MM.1S (cell line): ENCODE data around the gene MARCO.

Source experiments
- DNase-seq: peaks from one replicate; pipeline ENCODE4 v3.0.0-alpha.2; 2015
- H2AFZ ChIP-seq: fragments of 300-600 bp; sonication (generic); 2 replicates; pipeline ENCODE4 v1.6.0; 2016; ENCODE audit warnings: antibody characterized with exemption, low read length
- H3F3A ChIP-seq: fragments of 300-600 bp; sonication (generic); 2 replicates; pipeline ENCODE4 v1.6.1; 2016; ENCODE audit warnings: mild to moderate bottlenecking, antibody characterized with exemption, low read length, moderate library complexity, mixed read lengths; ENCODE audit not compliant: insufficient read depth
- H3K27ac ChIP-seq: fragments of 300-600 bp; sonication (generic); 2 replicates; pipeline ENCODE4 v1.5.1; 2016; ENCODE audit warnings: mild to moderate bottlenecking, low read length
- H3K27me3 ChIP-seq: fragments of 300-600 bp; sonication (generic); replicated peaks from 2 replicates; pipeline ENCODE4 v1.6.0; 2016; ENCODE audit warnings: low read length; ENCODE audit not compliant: insufficient read depth
- H3K36me3 ChIP-seq: fragments of 300-600 bp; sonication (generic); replicated peaks from 2 replicates; pipeline ENCODE4 v1.6.1; 2016; ENCODE audit warnings: mild to moderate bottlenecking, low read length, mixed read lengths; ENCODE audit not compliant: insufficient read depth
- H3K4me1 ChIP-seq: fragments of 300-600 bp; sonication (generic); 2 replicates; pipeline ENCODE4 v1.6.1; 2016; ENCODE audit warnings: low read length, mixed read lengths
- H3K4me2 ChIP-seq: fragments of 300-600 bp; sonication (generic); 2 replicates; pipeline ENCODE4 v1.6.0; 2016; ENCODE audit warnings: low read depth, low read length
- H3K4me3 ChIP-seq: fragments of 300-600 bp; sonication (generic); 2 replicates; pipeline ENCODE4 v1.5.1; 2016; ENCODE audit warnings: low read length, mixed read lengths
- H3K79me2 ChIP-seq: fragments of 300-600 bp; sonication (generic); 2 replicates; pipeline ENCODE4 v1.6.1; 2016; ENCODE audit warnings: mixed run types, low read length, mixed read lengths
- H3K9ac ChIP-seq: fragments of 300-600 bp; sonication (generic); 2 replicates; pipeline ENCODE4 v1.6.1; 2016; ENCODE audit warnings: low read length, mixed read lengths
- H3K9me2 ChIP-seq: fragments of 300-600 bp; sonication (generic); replicated peaks from 2 replicates; pipeline ENCODE4 v1.6.1; 2016; ENCODE audit warnings: mild to moderate bottlenecking, low read length, mixed read lengths; ENCODE audit not compliant: insufficient read depth
- H3K9me3 ChIP-seq: fragments of 300-600 bp; sonication (generic); replicated peaks from 2 replicates; pipeline ENCODE4 v1.6.1; 2016; ENCODE audit warnings: mild to moderate bottlenecking, low read length, mixed read lengths; ENCODE audit not compliant: insufficient read depth
- H4K20me1 ChIP-seq: fragments of 300-600 bp; sonication (generic); 2 replicates; pipeline ENCODE4 v1.6.1; 2016; ENCODE audit warnings: mild to moderate bottlenecking, low read length, moderate library complexity, mixed read lengths; ENCODE audit not compliant: insufficient read depth
- CTCF ChIP-seq: fragments of 300-600 bp; sonication (generic); IDR thresholded peaks from 2 replicates; pipeline ENCODE4 v1.5.1; 2016; ENCODE audit warnings: antibody characterized with exemption, low read length, mixed read lengths
- EZH2 ChIP-seq: fragments of 300-600 bp; sonication (generic); optimal IDR thresholded peaks from 2 replicates; pipeline ENCODE3; 2017; ENCODE audit warnings: low read depth, mild to moderate bottlenecking, antibody characterized with exemption, low read length, mixed read lengths
- EZH2phosphoT487 ChIP-seq: fragments of 300-600 bp; sonication (generic); IDR thresholded peaks from 2 replicates; pipeline ENCODE4 v1.6.1; 2018; ENCODE audit warnings: antibody characterized with exemption, low read length

The MARCO gene

DNA sequence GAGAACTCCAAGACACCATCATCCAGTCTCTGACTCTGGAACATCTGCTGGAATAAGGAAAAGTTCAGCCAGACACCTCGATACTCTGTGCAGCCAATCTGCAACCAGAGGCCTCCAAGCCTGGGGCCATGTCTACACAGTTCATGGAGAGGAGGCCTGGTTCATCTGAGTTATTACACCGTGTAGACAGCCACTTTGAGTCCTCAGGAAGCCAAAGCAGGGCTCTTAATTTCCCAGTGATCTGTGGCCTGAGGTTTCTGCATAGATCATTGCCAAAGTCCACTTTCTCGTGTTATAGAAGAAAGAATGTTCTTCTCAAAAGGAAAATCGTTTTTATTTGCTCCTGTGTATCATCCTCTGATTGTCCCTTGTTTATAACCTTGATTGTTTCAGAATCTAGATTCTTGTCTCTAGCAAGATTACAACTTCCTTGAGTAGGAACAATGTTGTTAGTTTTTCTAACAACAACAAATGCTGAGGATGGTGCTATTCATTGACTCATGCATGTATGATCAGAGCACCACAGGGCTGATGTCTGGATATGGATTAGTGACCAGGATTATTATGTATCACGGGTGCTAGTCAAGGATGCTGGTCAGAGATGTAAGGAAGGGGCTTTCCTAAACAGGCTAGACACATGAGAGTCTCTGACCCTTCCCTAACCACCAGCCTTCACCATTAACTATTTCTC, 30.7 kb upstream of the MARCO start:
- TF ChIP-seq EZH2phosphoT487 (no peak), EZH2 (no peak), CTCF (no peak)
- no peaks in the 10 kb centered on the region for H3K9me3 ChIP-seq
- no peaks in the 10 kb centered on the region for H3K79me2 ChIP-seq
- H3K9ac ChIP-seq = no peak overlapping the region
- no peak overlapping the region for H3K27ac ChIP-seq
- no peak overlapping the region for H2AFZ ChIP-seq
- no peak overlapping the region for H3K4me2 ChIP-seq
- no peaks in the 10 kb centered on the region for H3K27me3 ChIP-seq
- H3K4me3 ChIP-seq = no peak overlapping the region
- no peaks in the 10 kb centered on the region for H3F3A ChIP-seq
- H3K36me3 ChIP-seq = no peaks in the 10 kb centered on the region
- no peaks in the 10 kb centered on the region for H3K9me2 ChIP-seq
- H4K20me1 ChIP-seq = no peaks in the 10 kb centered on the region
- no peaks in the 10 kb centered on the region for H3K4me1 ChIP-seq
- no peak for DNase-seq

GRCh38 chr2:118911936-118912335, 30.1 kb upstream of the MARCO start:
- H3K36me3 ChIP-seq = no peaks in the 10 kb centered on the region
- no peaks in the 10 kb centered on the region for H3K27me3 ChIP-seq
- H3K4me2 ChIP-seq = no peak overlapping the region
- no peaks in the 10 kb centered on the region for H3K9me3 ChIP-seq
- DNase-seq = no peak
- H2AFZ ChIP-seq = no peak overlapping the region
- no peaks in the 10 kb centered on the region for H3F3A ChIP-seq
- H3K4me1 ChIP-seq = no peaks in the 10 kb centered on the region
- H3K27ac ChIP-seq = no peak overlapping the region
- H3K79me2 ChIP-seq = no peaks in the 10 kb centered on the region
- no peak overlapping the region for H3K4me3 ChIP-seq
- no peaks in the 10 kb centered on the region for H4K20me1 ChIP-seq
- no peaks in the 10 kb centered on the region for H3K9me2 ChIP-seq
- TF ChIP-seq EZH2phosphoT487 = no peak
- TF ChIP-seq CTCF = no peak
- no peak for TF ChIP-seq EZH2
- no peak overlapping the region for H3K9ac ChIP-seq

DNA sequence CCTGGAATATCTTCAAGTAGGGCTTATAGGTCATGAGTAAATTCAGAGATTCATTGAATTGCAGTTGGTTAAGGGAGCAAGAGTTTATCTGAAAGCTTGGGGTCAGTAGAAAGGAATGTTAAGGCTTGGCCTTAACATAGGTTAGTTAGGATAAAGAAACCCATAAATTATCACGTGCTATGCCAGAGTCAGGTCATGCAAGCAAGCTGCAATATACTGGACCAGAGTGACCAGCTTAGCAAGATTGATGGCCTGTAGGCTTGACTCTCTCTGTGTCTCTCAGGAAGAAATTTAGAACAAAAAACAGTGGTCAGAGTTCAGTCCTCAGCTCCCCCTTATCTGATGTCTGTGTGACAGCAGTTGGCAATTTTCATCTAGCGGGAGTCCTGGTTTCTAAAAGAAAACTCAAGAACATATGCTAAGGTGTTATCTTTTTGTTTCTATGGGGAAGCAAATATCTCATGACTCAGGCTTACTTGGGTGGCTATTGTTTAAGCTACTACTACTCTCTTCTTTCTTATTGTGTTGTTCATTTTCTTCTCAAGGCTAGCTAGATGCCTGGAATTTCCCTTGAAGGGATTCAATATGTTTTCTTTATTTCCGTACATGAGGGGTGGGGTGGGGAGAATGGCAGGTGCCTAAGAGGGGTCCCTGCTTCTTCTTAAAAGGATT, 28.7 kb upstream of the MARCO start:
- Histone ChIP-seq H3K27me3 (no peaks in the 10 kb centered on the region), H3K4me1 (no peaks in the 10 kb centered on the region), H3K4me3 (no peak overlapping the region), H3K9me3 (no peaks in the 10 kb centered on the region), H3K9me2 (no peaks in the 10 kb centered on the region), H4K20me1 (no peaks in the 10 kb centered on the region), H2AFZ (no peak overlapping the region), H3F3A (no peaks in the 10 kb centered on the region), H3K4me2 (no peak overlapping the region), H3K9ac (no peak overlapping the region), H3K79me2 (no peaks in the 10 kb centered on the region), H3K36me3 (no peaks in the 10 kb centered on the region), H3K27ac (no peak overlapping the region)
- no peak for TF ChIP-seq CTCF
- TF ChIP-seq EZH2phosphoT487 = no peak
- TF ChIP-seq EZH2 = no peak
- DNase-seq = no peak
